HCEC 1CT (cell line): ENCODE data around the gene TMEM108.
"Not testable (repeated sequence)": the region's sequence is repeated elsewhere in the genome, so short reads cannot be mapped to it uniquely, and the experiment has no call there.

Experiments used
- DNase-seq: peaks from one replicate; pipeline ENCODE4 v3.0.0-alpha.2; 2017

TMEM108 gene

GRCh38 chr3:133038089-133038730, at the start of gene TMEM108:
Gene TMEM108, plus strand, starts transcription at chr3:133038391.
- DNase-seq, result no peak

DNA sequence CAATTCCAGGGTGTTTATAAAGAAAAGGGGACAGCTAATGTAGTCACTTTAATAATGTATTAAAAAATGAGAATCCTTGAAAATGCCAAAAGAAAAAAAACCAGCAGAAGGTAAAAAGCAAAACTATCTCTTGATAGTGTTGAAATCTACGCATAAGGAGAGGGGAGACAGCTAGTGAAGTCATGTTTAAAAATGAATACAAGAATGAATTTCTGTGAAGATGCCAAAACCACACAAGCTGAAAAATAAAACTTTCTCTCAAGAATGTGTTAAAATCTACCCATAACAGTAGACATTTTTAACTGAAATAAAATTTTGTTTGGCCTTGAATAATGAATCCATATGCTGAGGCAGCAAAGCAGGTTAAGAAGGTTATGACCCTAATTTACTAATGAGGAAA, 42.2 kb upstream of the TMEM108 start:
- DNase-seq, result no peak

- no peak for DNase-seq
Observed at GRCh38 chr3:132997404-132998185, 40.6 kb upstream of the TMEM108 start.

DNA sequence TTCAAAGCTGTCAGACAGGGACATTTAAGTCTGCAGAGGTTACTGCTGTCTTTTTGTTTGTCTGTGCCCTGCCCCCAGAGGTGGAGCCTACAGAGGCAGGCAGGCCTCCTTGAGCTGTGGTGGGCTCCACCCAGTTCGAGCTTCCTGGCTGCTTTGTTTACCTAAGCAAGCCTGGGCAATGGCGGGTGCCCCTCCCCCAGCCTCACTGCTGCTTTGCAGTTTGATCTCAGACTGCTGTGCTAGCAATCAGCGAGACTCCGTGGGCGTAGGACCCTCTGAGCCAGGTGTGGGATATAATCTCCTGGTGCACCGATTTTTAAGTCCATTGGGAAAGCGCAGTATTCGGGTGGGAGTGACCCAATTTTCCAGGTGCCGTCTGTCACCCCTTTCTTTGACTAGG, 33.2 kb upstream of the TMEM108 start:
- not testable (repeated sequence) for DNase-seq

DNA sequence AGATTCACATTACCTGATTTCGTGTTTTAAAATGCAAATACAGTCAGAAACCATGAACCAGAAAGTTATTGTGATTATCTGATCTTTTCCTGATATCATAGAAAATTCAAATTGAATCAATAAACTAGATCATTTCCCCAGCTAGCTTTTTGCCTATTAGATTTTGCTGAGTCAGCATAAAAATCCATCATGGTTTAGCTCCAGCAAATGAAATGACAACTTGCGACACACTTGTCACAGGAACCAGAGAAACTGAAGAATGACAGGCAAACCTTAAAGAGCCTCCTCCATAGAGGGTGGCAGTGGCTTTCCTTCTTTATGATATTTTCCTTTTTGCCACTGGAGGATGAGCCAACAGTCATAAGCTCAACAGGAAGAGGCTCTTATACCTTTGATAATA, 30.6 kb upstream of the TMEM108 start:
- no peak for DNase-seq

DNA sequence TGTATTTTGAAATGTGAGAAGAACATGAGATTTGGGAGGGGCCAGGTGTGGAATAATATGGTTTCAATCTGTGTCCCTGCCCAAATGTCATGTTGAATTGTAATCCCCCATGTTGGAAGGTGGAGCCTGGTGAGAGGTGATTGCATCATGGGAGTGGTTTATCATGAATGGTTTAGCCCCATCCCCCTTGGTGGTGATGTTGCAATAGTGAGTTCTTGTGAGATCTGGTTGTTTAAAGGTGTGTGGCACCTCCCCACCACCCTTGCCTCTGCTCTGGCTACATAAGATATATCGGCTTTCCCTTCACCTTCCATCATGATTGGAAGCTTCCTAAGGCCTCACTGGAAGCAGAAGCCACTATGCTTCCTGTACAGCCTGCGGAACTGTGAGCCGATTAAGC, 23.9 kb upstream of the TMEM108 start:
- no peak for DNase-seq

DNA sequence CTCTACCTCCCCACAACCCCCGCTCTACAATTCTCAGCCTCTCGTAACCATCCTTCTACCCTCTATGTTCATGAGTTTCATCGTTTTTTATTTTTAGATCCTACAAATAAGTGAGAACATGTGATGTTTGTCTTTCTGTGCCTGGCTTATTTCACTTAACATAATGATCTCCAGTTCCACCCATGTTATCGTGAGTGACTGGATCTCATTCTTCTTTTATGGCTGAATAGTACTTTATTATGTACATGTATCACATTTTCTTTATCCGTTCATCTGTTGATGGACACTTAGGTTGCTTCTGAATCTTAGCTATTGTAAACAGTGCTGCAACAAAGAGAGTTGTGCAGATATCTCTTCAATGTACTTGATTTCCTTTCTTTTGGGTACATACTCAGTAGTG, 22.6 kb upstream of the TMEM108 start:
- not testable (repeated sequence) for DNase-seq

DNA sequence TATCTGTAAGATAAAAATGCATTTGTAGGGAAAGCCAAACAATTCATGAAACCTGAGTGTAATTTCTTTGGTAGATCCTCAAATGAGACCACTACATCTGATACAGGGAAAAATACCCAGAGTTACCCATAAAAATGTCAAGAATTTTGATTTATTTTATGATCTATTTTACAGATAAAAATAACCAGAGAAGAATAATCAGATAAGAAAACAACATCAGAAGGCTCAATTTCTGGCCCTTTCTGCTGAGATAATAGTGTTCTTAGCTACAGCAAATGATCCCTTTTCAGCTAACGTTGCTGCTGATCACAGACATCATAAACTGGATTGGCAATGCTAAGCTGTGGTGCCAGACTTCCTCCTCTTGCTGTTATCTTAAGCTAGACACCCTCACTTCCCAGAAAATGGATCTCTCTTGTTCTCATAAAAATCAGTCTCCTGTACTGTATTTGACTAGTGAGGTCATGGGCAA, 21.3 kb upstream of the TMEM108 start:
- DNase-seq, result no peak

DNA sequence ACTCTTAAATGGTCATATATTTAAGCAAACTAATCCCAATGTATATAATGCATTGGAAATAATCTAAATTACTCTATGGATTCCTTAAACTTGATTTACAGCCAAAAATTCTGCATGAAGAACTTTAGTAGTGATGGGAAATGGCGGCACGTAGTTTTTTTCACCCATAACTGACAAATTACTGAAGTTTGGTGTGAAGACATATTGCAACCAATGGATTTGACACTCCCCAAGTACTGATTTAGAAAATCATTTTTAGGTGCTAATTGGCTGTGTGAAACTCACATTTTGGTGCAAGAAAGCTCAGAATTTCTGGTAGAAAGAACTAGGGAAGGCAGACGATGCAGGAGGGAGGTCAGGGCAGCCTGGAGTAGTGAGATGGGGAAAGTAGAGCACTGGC, 19.3 kb upstream of the TMEM108 start:
- no peak for DNase-seq

GRCh38 chr3:133021206-133021605, 17.0 kb upstream of the TMEM108 start:
- DNase-seq, result no peak

DNA sequence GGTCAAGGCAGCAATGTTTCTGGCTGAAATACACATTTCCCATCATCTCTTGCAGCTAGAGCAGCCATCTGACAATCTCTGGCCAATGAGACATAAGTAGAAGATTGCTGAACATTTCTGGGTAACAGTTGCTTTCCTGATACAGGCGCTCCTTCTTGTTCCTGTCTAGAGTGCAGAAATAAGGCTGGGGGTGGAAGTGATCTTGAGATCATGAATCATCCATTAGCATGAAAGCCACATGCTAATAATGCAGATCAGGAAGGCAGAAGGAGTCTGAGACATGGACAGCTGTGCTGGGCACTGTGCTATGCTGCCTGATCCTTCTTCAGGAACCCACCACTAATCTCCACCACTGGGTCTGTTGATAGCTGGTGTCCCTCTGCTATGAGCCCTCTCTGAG, 14.8 kb upstream of the TMEM108 start:
- DNase-seq, result no peak

DNA sequence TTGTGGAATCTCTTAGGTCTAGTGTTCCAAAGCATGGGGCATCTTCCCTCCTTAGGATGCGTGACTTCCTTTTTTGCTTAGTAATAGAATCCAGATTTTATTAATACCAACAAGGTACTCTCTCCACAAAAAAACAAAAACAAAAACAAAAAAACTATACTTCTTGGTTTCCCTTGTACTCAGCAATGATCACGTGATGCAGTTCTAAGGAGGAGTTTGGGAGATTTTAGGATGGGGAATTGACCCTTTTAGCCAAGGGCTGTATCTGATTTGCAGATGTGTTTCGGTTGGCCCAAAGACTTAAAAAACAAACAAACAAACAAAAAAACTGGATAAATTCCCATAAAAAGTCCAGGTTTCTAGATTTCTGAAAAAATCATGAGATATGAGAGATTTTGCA, 12.6 kb upstream of the TMEM108 start:
- DNase-seq, result no peak

GRCh38 chr3:133032301-133032700, 5.9 kb upstream of the TMEM108 start:
- no peak for DNase-seq

DNA sequence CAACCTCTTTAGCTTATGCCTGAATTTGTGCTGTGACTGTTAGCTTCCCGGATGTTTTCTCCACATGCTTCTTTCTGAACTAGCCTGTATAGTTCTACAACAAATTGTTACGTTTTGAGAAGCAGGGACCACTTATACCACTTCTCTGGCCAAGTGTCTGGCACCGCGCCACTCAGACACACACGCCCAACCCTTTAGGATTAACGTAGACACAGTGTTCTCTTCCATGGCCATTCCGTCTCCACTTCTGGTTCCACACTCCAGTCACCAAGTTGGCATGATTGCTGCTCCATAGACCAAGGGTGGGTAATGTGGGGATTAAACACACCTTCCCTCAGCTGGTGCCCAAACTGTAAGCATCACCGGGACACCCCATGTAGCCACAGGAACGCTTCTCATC, 755 bp upstream of the TMEM108 start:
- no peak for DNase-seq

- DNase-seq, result no peak
Observed at GRCh38 chr3:133038731-133039375, 662 bp downstream of the TMEM108 start.

GRCh38 chr3:133040696-133041523, 2.7 kb downstream of the TMEM108 start:
- DNase-seq, result peak; percentile 42

DNA sequence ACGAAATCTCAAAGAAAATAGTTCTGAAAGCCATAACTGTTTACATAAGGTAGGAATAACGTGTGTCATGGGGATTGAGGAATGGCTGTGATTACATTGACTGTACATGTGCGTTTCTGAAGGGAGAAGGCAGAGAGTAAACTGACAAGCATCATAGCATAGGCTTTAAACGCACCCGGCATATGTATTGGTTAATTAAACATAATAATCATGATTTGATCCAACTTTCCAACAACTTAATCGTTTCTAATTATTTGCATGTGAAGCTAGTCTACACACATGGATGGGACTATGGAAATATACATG, 3.3 kb downstream of the TMEM108 start:
- no peak for DNase-seq

DNA sequence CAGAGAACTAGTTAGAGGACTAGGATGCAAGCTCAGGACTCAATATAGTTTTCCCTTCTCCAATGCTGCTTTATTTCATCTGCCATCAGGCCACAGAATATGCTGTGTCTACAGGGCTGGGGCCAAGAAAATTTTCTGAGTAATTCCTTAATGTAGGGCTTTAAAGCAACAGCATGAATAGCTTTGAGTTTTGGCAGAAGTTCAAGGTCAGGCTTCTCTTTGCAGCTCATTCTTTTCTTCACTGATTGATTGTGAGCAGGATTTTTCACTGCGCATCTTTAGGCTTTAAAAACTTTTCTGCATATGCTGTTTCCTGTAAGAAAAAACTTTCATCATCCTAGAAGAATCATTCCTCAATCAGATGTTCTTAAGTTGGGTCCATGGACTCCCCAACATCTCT, 4.6 kb downstream of the TMEM108 start:
- no peak for DNase-seq

DNA sequence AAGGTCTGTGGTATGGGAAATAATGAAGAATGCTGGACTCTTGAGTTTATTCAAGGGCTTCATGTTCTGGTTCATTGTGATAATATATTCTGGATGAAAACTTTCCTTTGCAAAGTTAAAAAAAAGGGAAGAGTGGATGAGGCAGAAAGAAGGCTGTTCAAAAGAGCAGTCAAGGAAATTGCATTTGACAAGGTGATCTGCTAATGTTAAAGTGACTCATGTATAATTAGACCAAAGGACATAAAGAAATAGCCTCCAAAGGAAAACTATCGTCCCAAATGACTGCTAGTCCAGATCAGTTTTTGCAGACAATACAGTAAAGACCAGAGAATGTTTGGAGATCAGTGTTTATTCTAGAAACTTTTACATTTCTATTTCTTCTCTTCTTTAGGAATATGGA, 9.8 kb downstream of the TMEM108 start:
- no peak for DNase-seq

DNA sequence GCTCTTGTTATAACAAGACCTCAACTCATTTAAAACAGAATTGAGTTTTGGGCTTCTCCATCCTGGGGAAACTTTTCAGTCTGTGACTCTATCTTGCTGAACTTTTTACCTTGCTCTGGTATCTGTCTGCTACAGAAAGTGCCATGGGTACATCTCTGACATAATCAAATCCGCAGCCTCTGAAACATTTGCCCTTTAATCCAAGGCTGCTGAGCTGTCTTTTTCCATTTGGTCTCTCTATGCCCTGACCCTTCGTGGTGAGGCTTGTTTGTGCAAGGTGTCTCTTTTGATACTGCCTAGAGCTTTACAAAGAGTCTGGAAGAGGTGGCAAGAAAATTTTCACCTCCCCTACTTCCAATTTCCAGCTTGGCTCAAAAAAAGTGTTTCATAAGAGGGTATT, 11.3 kb downstream of the TMEM108 start:
- no peak for DNase-seq

GRCh38 chr3:133050891-133051290, 12.7 kb downstream of the TMEM108 start:
- DNase-seq, result no peak

DNA sequence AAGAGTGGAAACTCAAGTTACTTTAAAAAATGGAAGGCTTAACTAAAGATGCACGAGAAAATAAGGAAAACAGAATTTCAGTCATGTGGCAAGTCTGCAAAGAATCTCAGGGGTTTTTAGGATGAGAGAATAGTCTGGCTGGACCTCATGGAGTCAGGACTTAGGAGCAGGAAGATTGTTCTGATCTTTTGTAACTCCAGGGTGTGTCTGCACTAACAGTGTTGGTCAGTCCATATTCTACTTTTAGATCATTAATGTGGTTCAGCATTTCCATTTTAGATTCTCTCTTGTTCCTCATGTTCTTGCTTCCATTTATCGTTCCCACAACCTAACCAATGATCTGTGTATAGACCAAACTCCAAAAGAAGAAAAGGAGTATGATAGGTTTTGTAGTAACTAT, 15.3 kb downstream of the TMEM108 start:
- no peak for DNase-seq

GRCh38 chr3:133054586-133054985, 16.4 kb downstream of the TMEM108 start:
- DNase-seq, result no peak
